Caco-2 (cell line): ENCODE results near the gene FAM76A. TPM values are rescaled to one million over a fixed set of nuclear protein-coding genes. Genes with fewer than 3 reads are reported as not detected.
"Not testable (repeated sequence)": the region's sequence is repeated elsewhere in the genome, so short reads cannot be mapped to it uniquely, and the experiment has no call there.

ENCODE experiments used
- BruUV-seq: library from RNA; stranded (reverse); fragments of 400-500 nt; replicated peaks from 2 replicates; lab custom pipeline; 2021; lab: Mats Ljungman, UMichigan
- CTCF ChIA-PET: fragments of 300-600 bp; sonication (Branson Sonifier 250); formaldehyde crosslinking; loops from one replicate; lab custom pipeline; 2022; ENCODE audit warnings: antibody characterized with exemption; lab: Charles Lee
- POLR2A ChIA-PET: fragments of 300-600 bp; sonication (Branson Sonifier 250); formaldehyde crosslinking; loops from one replicate; lab custom pipeline; 2022; ENCODE audit warnings: antibody characterized with exemption; lab: Charles Lee
- DNase-seq, 2 experiments: peaks; one replicate each; pipeline versions ENCODE4 v3.0.0 to v3.0.0-alpha.2; 2020 to 2022
- H3K27me3 ChIP-seq: replicated peaks from 2 replicates; pipeline ENCODE4 v1.6.0; 2011; ENCODE audit warnings: low read length; ENCODE audit not compliant: control insufficient read depth, insufficient read depth
- H3K36me3 ChIP-seq: 2 replicates; pipeline ENCODE4 v1.5.1; 2011; ENCODE audit warnings: low read length; ENCODE audit not compliant: control insufficient read depth, insufficient read depth
- H3K4me1 ChIP-seq: fragments of 250-450 bp; sonication (Bioruptor Pico); 2 replicates; pipeline ENCODE4 v1.5.1; 2020; ENCODE audit warnings: mild to moderate bottlenecking
- H3K4me3 ChIP-seq: 2 replicates; pipeline ENCODE4 v1.5.1; 2011; ENCODE audit warnings: low read depth, mild to moderate bottlenecking, control low read depth, low read length
- H3K9me3 ChIP-seq: fragments of 250-450 bp; sonication (Bioruptor Pico); 2 replicates; pipeline ENCODE4 v1.5.1; 2020; ENCODE audit warnings: mild to moderate bottlenecking, moderate library complexity
- H3K27ac Mint-ChIP-seq: one replicate; pipeline ENCODE4 v1.8.0; 2022; ENCODE audit warnings: mixed read lengths; ENCODE audit not compliant: unreplicated experiment
- H3K27me3 Mint-ChIP-seq: one replicate; pipeline ENCODE4 v1.8.0; 2022; ENCODE audit warnings: mixed read lengths; ENCODE audit not compliant: insufficient read depth, unreplicated experiment
- H3K36me3 Mint-ChIP-seq: one replicate; pipeline ENCODE4 v1.8.0; 2022; ENCODE audit warnings: mild to moderate bottlenecking, mixed read lengths; ENCODE audit not compliant: insufficient read depth, unreplicated experiment
- H3K4me1 Mint-ChIP-seq: one replicate; pipeline ENCODE4 v1.8.0; 2022; ENCODE audit warnings: low read depth, mixed read lengths; ENCODE audit not compliant: unreplicated experiment
- H3K4me3 Mint-ChIP-seq: one replicate; pipeline ENCODE4 v1.8.0; 2022; ENCODE audit warnings: mild to moderate bottlenecking, moderate library complexity, mixed read lengths; ENCODE audit not compliant: unreplicated experiment
- H3K9me3 Mint-ChIP-seq: one replicate; pipeline ENCODE4 v1.8.0; 2022; ENCODE audit warnings: mixed read lengths; ENCODE audit not compliant: unreplicated experiment
- CTCF ChIP-seq, 2 experiments: fragments of 200-600 bp in 1 of 2; IDR thresholded peaks; 1 replicate in 1 of 2; 2 replicates in 1 of 2; pipeline versions ENCODE4 v1.5.1 to v1.8.0; 2011 to 2022; ENCODE audit warnings: antibody characterized with exemption in 1 of 2, control low read depth in 1 of 2, inconsistent platforms in 1 of 2, low read depth in 1 of 2, low read length in 1 of 2, mild to moderate bottlenecking in 1 of 2, moderate library complexity in 1 of 2; ENCODE audit not compliant: insufficient read depth in 1 of 2, severe bottlenecking in 1 of 2, unreplicated experiment in 1 of 2
- intact Hi-C: fragments of 100-400 bp; cut with micrococcal nuclease; formaldehyde crosslinking; loops from one replicate; pipeline ENCODE4 v1.10.0; 2022; ENCODE audit not compliant: unreplicated experiment
- total RNA-seq: library from RNA; stranded (reverse); gene quantifications from 2 replicates; pipeline ENCODE4 v1.2.3, GENCODE V29; 2022

The FAM76A gene
- total RNA-seq, 1 experiment from 2014 or later, result 9.8 TPM

- no TSS peak for BruUV-seq
- intact Hi-C loops, result no loop called here
- Mint-ChIP-seq H3K27ac (no peak overlapping the region), H3K27me3 (no peaks in the 10 kb centered on the region), H3K9me3 (no peaks in the 10 kb centered on the region), H3K36me3 (no peaks in the 10 kb centered on the region), H3K4me3 (no peak overlapping the region), H3K4me1 (peaks cover 8% of the 10 kb centered on the region)
- no peak for DNase-seq
- ChIA-PET CTCF (no interaction called here), POLR2A (no interaction called here)
- no peaks in the 10 kb centered on the region for H3K9me3 ChIP-seq
- no peaks in the 10 kb centered on the region for H3K27me3 ChIP-seq
- no peak for TF ChIP-seq CTCF (IDR thresholded peaks at IDR 0.05; ENCODE audit: insufficient read depth in 1 of 2, low read depth in 1 of 2, low read length in 1 of 2, severe bottlenecking in 1 of 2, unreplicated experiment in 1 of 2)
- H3K4me1 ChIP-seq, result no peaks in the 10 kb centered on the region
- no peaks in the 10 kb centered on the region for H3K36me3 ChIP-seq
- H3K4me3 ChIP-seq, result no peak overlapping the region
These were observed 35.6 kb upstream of the FAM76A start for GRCh38 chr1:27690183-27690582.

GRCh38 chr1:27696835-27697234 is 28.9 kb upstream of the FAM76A start:
- intact Hi-C loops, result not testable (repeated sequence)

GRCh38 chr1:27704958-27705357 is 20.8 kb upstream of the FAM76A start:
- DNase-seq, result no peak
- H3K4me1 ChIP-seq, result no peaks in the 10 kb centered on the region
- Mint-ChIP-seq H3K9me3 (peaks cover 9% of the 10 kb centered on the region), H3K36me3 (no peaks in the 10 kb centered on the region), H3K4me1 (no peaks in the 10 kb centered on the region), H3K4me3 (no peak overlapping the region), H3K27me3 (no peaks in the 10 kb centered on the region), H3K27ac (no peak overlapping the region)
- H3K9me3 ChIP-seq, result no peaks in the 10 kb centered on the region
- CTCF ChIA-PET, result no interaction called here
- POLR2A ChIA-PET, result no interaction called here
- no peak overlapping the region for H3K4me3 ChIP-seq
- intact Hi-C loops, result no loop called here
- no TSS peak for BruUV-seq
- no peaks in the 10 kb centered on the region for H3K36me3 ChIP-seq
- H3K27me3 ChIP-seq, result no peaks in the 10 kb centered on the region
- TF ChIP-seq CTCF (IDR thresholded peaks at IDR 0.05; ENCODE audit: insufficient read depth in 1 of 2, low read depth in 1 of 2, low read length in 1 of 2, severe bottlenecking in 1 of 2, unreplicated experiment in 1 of 2), result no peak

More at GRCh38 chr1:27696835-27697234, 28.9 kb upstream of the FAM76A start:
- H3K4me1 Mint-ChIP-seq, H3K27ac Mint-ChIP-seq, DNase-seq, H3K27me3 Mint-ChIP-seq, POLR2A ChIA-PET, H3K36me3 ChIP-seq, BruUV-seq, CTCF ChIA-PET, H3K36me3 Mint-ChIP-seq, H3K27me3 ChIP-seq, H3K4me3 Mint-ChIP-seq, H3K4me1 ChIP-seq, H3K9me3 ChIP-seq, H3K4me3 ChIP-seq, H3K9me3 Mint-ChIP-seq: not testable (repeated sequence)

GRCh38 chr1:27705545-27705944 is 20.2 kb upstream of the FAM76A start:
- intact Hi-C loops, result no loop called here
- no peak for TF ChIP-seq CTCF (IDR thresholded peaks at IDR 0.05; ENCODE audit: insufficient read depth in 1 of 2, low read depth in 1 of 2, low read length in 1 of 2, severe bottlenecking in 1 of 2, unreplicated experiment in 1 of 2)
- no peaks in the 10 kb centered on the region for H3K9me3 ChIP-seq
- H3K27me3 ChIP-seq, result no peaks in the 10 kb centered on the region
- H3K27ac Mint-ChIP-seq, result no peak overlapping the region
- BruUV-seq, result no TSS peak
- H3K4me3 ChIP-seq, result no peak overlapping the region
- H3K36me3 ChIP-seq, result no peaks in the 10 kb centered on the region
- CTCF ChIA-PET, result no interaction called here
- POLR2A ChIA-PET, result no interaction called here
- H3K27me3 Mint-ChIP-seq, result no peaks in the 10 kb centered on the region
- H3K4me3 Mint-ChIP-seq, result no peak overlapping the region
- DNase-seq, result no peak
- no peaks in the 10 kb centered on the region for H3K36me3 Mint-ChIP-seq
- H3K9me3 Mint-ChIP-seq, result peaks cover 9% of the 10 kb centered on the region
- no peaks in the 10 kb centered on the region for H3K4me1 Mint-ChIP-seq
- no peaks in the 10 kb centered on the region for H3K4me1 ChIP-seq
